Stomach (tissue), 9 donors: ENCODE data around the gene GPRC5B. TPM values are rescaled to one million over a fixed set of nuclear protein-coding genes. Genes with fewer than 3 reads are reported as not detected.

ENCODE experiments used
- DNase-seq, 2 donors: peaks; one replicate each; pipeline versions ENCODE4 v3.0.0 to v3.0.0-alpha.2; 2013 to 2019
- H3K27ac ChIP-seq, 5 donors: fragments of 200-600 bp in 4 of 5; sonication (generic) in 4 of 5; one replicate each; pipeline ENCODE4 v1.5.1; 2013 to 2019; ENCODE audit warnings: mild to moderate bottlenecking in 1 of 5, moderate library complexity in 1 of 5
- H3K27me3 ChIP-seq, 3 donors: fragments of 200-600 bp; sonication (generic); one replicate each; pipeline ENCODE4 v1.5.1; 2017 to 2019; ENCODE audit warnings: mixed run types in 1 of 3
- H3K36me3 ChIP-seq, 4 donors: fragments of 200-600 bp; sonication (generic); 1 replicate in 3 of 4; 2 replicates in 1 of 4; pipeline ENCODE4 v1.5.1; 2016 to 2019
- H3K4me1 ChIP-seq, 4 donors: fragments of 200-600 bp; sonication (generic); one replicate each; pipeline ENCODE4 v1.5.1; 2016 to 2019
- H3K4me3 ChIP-seq, 4 donors: fragments of 200-600 bp; sonication (generic) in 3 of 4; one replicate each; pipeline ENCODE4 v1.5.1; 2016 to 2019; ENCODE audit warnings: mild to moderate bottlenecking in 1 of 4
- H3K9me3 ChIP-seq, 4 donors: fragments of 200-600 bp; sonication (generic); one replicate each; pipeline ENCODE4 v1.5.1; 2016 to 2019
- CTCF ChIP-seq, 7 experiments: fragments of 450-650 bp in 4 of 7; fragments of 200-600 bp in 3 of 7; sonication (generic) in 3 of 7; IDR thresholded peaks; one replicate each; pipeline ENCODE4 v1.5.1; 2016 to 2019; ENCODE audit warnings: antibody characterized with exemption in 7 of 7, control low read depth in 2 of 7, mild to moderate bottlenecking in 1 of 7
- EP300 ChIP-seq: sonication (generic); formaldehyde crosslinking; IDR thresholded peaks from one replicate; pipeline ENCODE4 v1.6.1; 2017; ENCODE audit warnings: antibody characterized with exemption
- POLR2A ChIP-seq, 4 donors: fragments of 450-650 bp; IDR thresholded peaks; one replicate each; pipeline ENCODE4 v1.6.1; 2016; ENCODE audit warnings: antibody characterized with exemption in 4 of 4, control low read depth in 2 of 4, mild to moderate bottlenecking in 1 of 4, moderate library complexity in 1 of 4
- POLR2AphosphoS5 ChIP-seq, 3 donors: sonication (generic); formaldehyde crosslinking; IDR thresholded peaks; one replicate each; pipeline ENCODE4 v1.6.1; 2016; ENCODE audit warnings: antibody characterized with exemption in 3 of 3
- WGBS, 5 donors: extraction: QIAGEN DNeasy Blood & Tissue Kit in 3 of 5; methylation state at CpG; one replicate each; pipeline versions ENCODE4 v1.1.5 to v1.1.7; 2013 to 2018; 5-methylcytosine and 5-hydroxymethylcytosine counted together
- intact Hi-C: fragments of 100-400 bp; cut with DNase I; formaldehyde crosslinking; loops from one replicate; pipeline ENCODE4 v1.15.1; 2023; ENCODE audit warnings: low total_unique reads
- polyA plus RNA-seq, 3 donors: library from polyadenylated mRNA; stranded (reverse); fragments of 200-250 nt; gene quantifications; one replicate each; pipeline ENCODE4 v1.2.3, GENCODE V29; 2013
- total RNA-seq, 5 donors: library from RNA; depleted of rRNA; stranded (reverse); fragments of >200 nt; gene quantifications; one replicate each; pipeline versions ENCODE4 v1.1.0 to v1.2.3, GENCODE V29; 2014 to 2016
- donor health status: healthy with polysubstance abuse.
- donor health status: Bipolar disorder and iron deficiency.
- donor health status: healthy.

GPRC5B gene
- total and polyA plus RNA-seq, 8 donors, result 6.1 to 77.2 (median 24.6) TPM

- intact Hi-C loops, result no loop called here
- H3K9me3 ChIP-seq, result no peaks in the 10 kb centered on the region
- H3K4me3 ChIP-seq, result no peak overlapping the region
- peaks cover 0 to 14% (median 0%) of the 10 kb centered on the region in 3 donors for H3K27me3 ChIP-seq
- H3K27ac ChIP-seq, result peak overlapping the region in 1 of 5 donors; percentile 20
- peaks cover 13 to 69% (median 33%) of the 10 kb centered on the region in 4 donors for H3K4me1 ChIP-seq
- TF ChIP-seq POLR2A (IDR thresholded peaks at IDR 0.05) (no peak), EP300 (no peak), POLR2AphosphoS5 (IDR thresholded peaks at IDR 0.05) (no peak), CTCF (IDR thresholded peaks at IDR 0.05) (no peak)
- peaks cover 0 to 19% (median 5%) of the 10 kb centered on the region in 4 donors for H3K36me3 ChIP-seq
- no peak for DNase-seq
- WGBS, 5 donors, result 79 to 90% (median 88%) methylated on average over 10 to 11 of the region's 11 CpGs
These were observed 5.9 kb downstream of the GPRC5B start for GRCh38 chr16:19878757-19879156.

DNA sequence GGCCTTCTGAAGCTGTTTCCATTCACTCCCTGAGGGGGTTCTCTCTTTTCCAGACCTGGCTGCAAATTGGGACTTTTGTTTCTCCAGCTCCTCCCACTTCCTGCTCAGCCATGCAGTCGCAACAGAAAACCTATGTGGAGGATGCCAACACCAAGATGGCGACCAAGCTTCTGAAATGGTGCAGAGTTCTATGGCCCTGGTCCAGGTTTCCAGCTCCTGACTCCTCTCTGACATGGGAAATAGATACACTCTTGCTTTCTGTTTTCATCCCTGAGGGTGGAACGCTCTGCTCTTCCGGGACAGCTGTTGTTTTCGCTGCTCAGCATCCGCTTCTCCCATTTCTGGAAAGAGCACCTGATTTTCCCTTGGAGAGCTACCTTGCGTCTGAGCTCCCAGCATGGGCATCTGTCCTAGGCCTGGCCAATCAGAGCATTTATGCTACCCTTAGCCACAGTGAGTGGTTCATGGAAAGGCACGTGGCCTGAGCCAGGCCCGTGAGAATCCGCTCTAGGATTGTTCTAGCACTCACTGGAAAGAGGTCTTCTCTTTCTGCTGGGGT is 8.1 kb downstream of the GPRC5B start:
- H3K9me3 ChIP-seq, result no peaks in the 10 kb centered on the region
- TF ChIP-seq CTCF (IDR thresholded peaks at IDR 0.05) (no peak), POLR2A (IDR thresholded peaks at IDR 0.05) (no peak), POLR2AphosphoS5 (IDR thresholded peaks at IDR 0.05) (no peak), EP300 (no peak)
- peaks cover 0 to 2% (median 0%) of the 10 kb centered on the region in 3 donors for H3K27me3 ChIP-seq
- intact Hi-C loops, result no loop called here
- no peak overlapping the region for H3K4me3 ChIP-seq
- H3K36me3 ChIP-seq, result peaks cover 8 to 35% (median 20%) of the 10 kb centered on the region in 4 donors
- peak overlapping the region in 1 of 5 donors; percentile 3 for H3K27ac ChIP-seq
- H3K4me1 ChIP-seq, result peaks cover 13 to 49% (median 19%) of the 10 kb centered on the region in 4 donors
- DNase-seq, result no peak
- 77 to 87% (median 79%) methylated on average over 9 to 10 of the region's 10 CpGs for WGBS, 5 donors

DNA sequence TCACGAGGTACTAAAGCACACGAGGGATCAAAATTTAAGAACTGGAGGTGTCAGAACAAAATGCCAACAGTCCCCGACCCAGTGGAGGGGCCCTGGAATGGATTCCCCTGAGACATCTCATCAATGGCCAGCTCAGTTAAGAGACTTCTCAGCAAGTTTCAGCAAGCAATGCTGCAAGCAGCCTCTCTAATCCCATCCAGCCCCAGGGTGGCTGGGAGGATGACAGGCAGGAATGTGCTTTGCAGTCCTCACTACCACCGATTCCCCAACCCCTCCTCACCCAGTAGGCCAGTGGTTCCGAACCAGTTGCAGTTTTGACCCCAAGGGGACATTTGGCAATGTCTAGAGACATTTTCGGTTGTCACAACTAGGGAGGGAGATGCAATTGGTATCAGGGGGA is 8.7 kb downstream of the GPRC5B start:
- Histone ChIP-seq H3K9me3 (no peaks in the 10 kb centered on the region), H3K4me3 (no peak overlapping the region), H3K27me3 (no peaks in the 10 kb centered on the region), H3K4me1 (peaks cover 13 to 49% (median 17%) of the 10 kb centered on the region in 4 donors), H3K27ac (no peak overlapping the region), H3K36me3 (peaks cover 9 to 41% (median 25%) of the 10 kb centered on the region in 4 donors)
- intact Hi-C loops, result no loop called here
- TF ChIP-seq POLR2A (IDR thresholded peaks at IDR 0.05) (no peak), POLR2AphosphoS5 (IDR thresholded peaks at IDR 0.05) (no peak), EP300 (no peak), CTCF (IDR thresholded peaks at IDR 0.05) (no peak)
- DNase-seq, result no peak
- WGBS, 5 donors, result 75 to 83% (median 78%) methylated on average over 6 of the region's 6 CpGs

GRCh38 chr16:19874851-19875546 is 9.6 kb downstream of the GPRC5B start:
- H3K36me3 ChIP-seq, result peaks cover 16 to 44% (median 31%) of the 10 kb centered on the region in 4 donors
- intact Hi-C loops, result no loop called here
- WGBS, 5 donors, result 46 to 61% (median 54%) methylated on average over 15 to 18 of the region's 18 CpGs
- H3K9me3 ChIP-seq, result no peaks in the 10 kb centered on the region
- DNase-seq, result no peak
- no peaks in the 10 kb centered on the region for H3K27me3 ChIP-seq
- no peak overlapping the region for H3K4me3 ChIP-seq
- no peak for TF ChIP-seq POLR2AphosphoS5 (IDR thresholded peaks at IDR 0.05)
- no peak for TF ChIP-seq POLR2A (IDR thresholded peaks at IDR 0.05)
- no peak for TF ChIP-seq EP300
- TF ChIP-seq CTCF (IDR thresholded peaks at IDR 0.05), result no peak
- H3K4me1 ChIP-seq, result peaks cover 13 to 44% (median 17%) of the 10 kb centered on the region in 4 donors
- peak overlapping the region in 1 of 5 donors; percentile 8 for H3K27ac ChIP-seq
